GM12891 (cell line): ENCODE results near the gene REX1BD.

Source experiments
- POLR2A ChIP-seq: IDR thresholded peaks from 2 replicates; pipeline ENCODE4 v1.6.1; 2011; ENCODE audit warnings: low read depth, low read length, control low read depth
- SPI1 ChIP-seq: IDR thresholded peaks from 2 replicates; pipeline ENCODE4 v1.6.1; 2011; ENCODE audit warnings: low read depth, low read length, control low read depth
- TAF1 ChIP-seq: IDR thresholded peaks from 2 replicates; pipeline ENCODE4 v1.6.1; 2011; ENCODE audit warnings: low read depth, low read length, control low read depth

DNA sequence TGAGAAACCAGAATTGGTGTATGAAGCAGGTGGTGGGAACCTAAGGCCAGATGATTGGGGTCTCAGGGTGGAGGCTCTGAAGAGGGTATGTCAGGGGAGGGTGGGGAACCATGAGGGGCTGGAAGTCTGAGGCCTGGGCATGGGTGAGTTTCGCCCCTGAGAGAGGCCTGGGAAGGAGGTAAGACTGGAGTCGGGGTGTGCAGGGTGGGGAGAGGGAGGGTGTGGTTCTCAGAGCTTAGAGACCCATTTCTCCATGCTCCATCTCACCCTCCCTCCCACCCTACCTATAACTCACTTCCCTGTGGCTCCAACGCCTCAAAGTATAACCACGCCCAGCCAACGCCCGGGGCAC is 47.2 kb downstream of the REX1BD start:
- no peak for TF ChIP-seq POLR2A
- no peak for TF ChIP-seq SPI1
- no peak for TF ChIP-seq TAF1
